ENCODE measurements around the gene SLC22A23.

Gene SLC22A23

DNA sequence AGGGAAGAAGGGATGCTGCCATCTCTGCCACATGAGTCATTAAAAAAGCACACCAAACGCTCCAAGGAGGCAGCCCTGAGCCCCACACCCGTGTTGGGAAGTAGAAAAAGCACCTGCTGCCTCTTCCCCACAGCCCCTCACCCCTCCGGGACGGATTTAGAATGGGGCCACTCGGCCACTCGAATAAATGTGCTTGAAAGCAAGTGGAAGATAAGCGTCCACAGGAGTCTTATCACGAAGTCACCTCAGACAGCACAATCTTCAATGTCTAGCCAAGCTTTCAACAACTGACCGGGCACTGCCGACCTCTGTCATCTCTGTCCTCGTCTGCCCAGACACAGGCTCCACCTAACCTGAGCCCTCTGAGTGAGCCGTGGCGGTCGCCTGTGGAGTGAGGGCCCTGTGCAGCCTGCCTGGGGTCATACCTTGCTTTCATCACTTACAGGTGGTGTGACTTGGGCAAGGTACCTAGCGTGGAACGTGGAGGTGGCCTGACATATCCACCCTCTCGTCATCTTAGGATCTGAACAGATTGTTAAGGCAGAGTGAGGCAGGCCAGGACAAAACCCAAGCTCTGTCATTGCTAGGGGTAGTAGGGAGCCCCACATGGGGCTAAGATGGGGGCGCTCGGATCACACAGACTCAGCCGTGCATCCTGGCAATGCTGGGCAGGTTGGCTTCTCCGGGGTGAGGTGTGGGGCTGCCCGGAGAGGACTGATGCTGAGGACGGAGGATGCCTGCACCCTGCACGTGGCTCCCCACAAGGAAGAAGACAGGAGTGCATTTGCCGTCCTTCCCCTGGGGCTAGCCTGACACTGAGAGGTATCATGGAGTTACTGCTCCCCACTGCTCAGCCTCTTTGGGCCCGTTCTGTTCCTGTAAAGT lies 163.3 kb downstream of the SLC22A23 start:
- no peak for DNase-seq

DNA sequence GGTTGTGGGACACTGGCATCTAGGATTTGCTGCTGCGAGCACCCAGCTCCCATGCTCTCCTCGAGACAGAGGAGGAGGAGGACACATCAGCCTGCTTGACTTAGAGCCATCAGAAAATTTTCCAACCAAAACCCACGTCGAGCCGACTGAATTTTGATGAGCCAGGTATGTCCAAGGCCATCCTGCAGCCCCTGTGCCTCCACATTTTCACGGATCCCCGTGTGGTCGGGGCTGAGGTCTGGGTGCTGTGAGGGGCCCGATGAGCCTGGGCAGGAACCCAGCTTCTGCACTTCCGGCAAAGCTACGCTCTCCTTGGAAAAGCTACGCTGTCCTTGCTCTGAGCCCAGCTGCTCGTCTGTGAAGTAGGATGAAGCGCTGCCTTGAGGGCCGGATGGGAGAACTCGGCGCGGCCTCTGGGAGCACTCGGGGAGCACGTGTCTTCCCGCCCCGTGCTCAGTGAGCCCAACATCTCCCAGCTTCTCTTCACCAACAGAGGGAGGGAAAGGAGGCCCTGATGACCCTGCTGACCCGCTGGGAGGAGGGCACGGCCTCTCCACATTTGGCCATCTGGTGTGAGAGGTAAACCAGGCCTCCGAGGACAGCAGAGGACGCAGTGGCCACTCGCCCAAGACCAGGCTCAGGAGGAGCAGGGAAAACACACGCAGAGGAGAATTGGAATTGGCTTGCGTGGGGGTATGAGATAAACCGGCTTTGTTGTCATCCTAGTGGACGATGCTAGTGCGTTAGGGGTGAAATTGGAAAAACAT lies 164.2 kb downstream of the SLC22A23 start:
- DNase-seq, result no peak

DNA sequence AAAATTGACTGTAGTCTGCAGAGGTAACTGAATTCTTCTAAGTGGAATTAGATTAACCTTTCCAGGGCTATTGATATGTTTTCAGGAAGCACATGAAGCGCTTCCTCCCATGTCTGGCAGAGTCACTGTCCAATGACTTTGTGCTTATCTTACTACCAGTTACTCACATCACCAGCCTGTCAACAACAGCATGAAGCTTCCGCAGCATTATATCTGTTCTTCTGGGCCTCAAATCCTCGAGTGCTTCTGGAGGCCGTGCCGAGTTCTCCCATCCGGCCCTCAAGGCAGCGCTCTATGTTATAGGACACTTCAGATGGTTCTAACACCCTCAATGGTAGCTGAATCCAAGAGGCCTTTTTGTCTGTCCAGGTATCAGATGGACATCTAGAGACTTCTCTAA lies 164.9 kb downstream of the SLC22A23 start:
- no peak for DNase-seq

DNA sequence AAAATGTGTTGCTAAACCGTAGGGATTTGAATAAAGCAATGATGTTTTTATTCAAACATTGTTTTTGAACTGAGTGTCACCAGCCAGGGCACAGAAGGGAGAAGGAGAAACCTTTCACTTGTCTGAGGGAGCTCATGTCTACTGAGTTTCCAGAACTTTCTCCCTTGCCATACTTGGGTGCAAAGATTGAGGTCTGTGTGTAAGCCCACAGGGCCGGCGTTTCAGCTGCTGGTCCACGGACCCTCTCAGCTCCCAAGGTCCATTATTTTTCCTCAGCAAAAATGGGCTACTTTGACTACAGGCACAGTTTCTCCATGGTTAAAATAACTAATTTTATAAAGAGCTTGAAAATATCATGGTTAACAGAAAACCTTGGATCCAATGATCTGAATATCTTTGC lies 165.5 kb downstream of the SLC22A23 start:
- no peak for DNase-seq

DNA sequence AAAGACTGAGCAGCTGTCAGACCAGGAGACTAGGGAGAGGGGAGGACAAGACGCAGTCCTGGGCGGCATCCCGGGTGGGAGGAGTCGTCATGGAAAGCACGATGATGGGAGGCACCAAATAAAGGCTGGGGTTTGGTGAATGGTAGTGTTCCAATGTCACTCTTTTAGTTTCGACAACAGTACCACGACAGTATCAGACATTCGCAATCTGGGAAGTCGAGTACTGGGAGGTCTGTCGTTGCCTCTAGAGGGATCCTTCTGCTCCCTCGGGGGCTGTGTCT lies 166.0 kb downstream of the SLC22A23 start:
- DNase-seq, result no peak

DNA sequence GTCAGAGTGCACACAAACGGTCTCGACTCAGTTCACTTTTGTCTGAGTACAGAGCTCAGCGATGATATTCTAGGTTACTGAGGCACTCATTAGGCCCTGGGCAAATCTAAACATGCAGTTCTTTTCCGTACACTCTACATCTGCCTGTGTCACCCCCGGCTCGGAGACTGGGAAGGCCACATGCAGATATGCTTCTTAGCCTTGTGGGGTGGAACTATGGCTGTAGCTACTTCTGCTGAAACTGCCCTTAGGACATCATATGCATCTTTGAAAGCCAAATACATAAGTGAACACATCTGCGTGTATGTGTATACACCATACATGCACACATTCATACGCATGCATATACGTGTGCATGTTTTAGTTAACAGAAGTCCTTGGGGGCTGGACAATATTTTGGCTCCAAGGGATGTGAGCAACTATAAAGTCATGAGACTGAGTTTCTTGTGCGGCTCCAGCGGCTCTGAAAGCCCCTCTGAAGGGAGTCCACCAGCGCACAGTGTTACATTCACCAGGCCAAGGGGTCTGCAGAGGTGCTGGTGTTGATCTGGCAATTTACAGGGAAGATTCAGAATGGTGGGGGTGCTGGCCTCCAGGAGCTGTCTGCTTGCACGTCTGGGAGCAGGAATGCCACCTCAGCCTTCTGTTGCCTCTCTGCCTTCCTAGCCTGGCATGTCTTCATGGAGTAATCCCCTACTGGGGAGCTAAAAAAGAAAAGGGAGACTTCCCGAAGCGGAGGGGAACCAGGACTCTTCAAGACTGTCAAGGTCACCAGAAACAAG lies 166.5 kb downstream of the SLC22A23 start:
- DNase-seq, result no peak

DNA sequence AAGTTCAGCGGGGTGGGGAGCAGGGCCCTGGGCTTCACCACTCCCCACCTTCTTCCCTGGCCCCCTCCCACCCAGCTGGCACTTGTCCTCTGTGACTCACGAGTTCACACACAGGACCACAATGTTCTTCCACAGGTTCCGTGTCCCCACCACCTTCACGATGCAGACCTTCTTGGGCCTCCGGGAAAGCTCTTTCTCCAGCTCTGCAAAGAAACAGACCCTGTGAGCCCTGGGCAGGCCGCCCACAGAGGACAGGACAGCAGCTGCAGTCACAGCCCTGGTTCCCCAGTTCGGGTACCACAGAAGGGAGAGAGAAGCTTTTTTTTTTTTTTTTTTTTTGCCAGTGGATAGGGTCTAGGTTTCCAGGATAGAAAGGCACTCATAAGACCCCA lies 167.2 kb downstream of the SLC22A23 start:
- DNase-seq, result no peak

DNA sequence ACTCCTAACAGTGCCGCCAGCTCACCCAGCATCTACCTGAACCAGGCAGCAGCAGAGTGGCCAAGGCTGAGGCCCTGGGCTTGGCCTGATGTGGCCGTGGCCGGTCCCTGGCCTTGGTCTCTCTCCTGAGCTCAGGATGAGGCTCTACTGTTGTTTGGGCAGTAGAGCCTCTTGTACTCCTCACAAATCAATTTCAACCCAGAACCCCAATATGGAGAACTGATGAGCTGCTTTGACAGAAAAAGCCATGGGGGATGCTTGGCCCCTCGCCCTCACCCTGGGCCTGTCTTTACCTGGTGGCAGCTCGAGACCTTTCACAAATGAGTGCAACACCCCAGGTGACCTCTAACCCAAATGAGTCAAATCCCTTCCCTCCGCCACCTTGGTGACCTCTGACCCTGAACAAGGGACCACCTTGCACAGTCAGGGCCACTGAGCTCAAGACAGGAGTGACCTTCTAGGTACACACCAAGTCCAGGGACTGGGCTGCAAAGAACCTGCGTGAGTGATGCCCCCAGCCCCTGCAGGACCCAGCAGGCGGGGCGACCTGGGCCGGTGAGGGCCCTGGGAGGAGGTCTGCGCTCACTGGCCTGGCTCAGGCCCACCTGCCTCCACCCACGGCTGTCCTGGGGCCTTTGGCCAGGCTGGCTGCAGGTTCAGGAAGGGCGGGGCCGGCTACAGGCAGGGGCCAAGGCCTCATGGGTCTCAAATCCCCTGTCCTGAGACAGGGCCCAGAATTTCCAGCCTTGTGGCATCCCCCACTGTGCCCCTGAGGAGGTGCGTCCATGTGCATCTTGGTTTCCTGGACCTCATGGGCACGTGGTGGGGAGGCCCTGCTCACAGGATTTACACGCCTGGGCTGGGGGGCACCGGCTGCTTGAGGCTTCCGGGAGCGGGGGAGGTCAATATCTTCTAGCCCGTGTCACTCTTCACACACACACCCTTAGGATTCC lies 167.9 kb downstream of the SLC22A23 start:
- no peak for DNase-seq

DNA sequence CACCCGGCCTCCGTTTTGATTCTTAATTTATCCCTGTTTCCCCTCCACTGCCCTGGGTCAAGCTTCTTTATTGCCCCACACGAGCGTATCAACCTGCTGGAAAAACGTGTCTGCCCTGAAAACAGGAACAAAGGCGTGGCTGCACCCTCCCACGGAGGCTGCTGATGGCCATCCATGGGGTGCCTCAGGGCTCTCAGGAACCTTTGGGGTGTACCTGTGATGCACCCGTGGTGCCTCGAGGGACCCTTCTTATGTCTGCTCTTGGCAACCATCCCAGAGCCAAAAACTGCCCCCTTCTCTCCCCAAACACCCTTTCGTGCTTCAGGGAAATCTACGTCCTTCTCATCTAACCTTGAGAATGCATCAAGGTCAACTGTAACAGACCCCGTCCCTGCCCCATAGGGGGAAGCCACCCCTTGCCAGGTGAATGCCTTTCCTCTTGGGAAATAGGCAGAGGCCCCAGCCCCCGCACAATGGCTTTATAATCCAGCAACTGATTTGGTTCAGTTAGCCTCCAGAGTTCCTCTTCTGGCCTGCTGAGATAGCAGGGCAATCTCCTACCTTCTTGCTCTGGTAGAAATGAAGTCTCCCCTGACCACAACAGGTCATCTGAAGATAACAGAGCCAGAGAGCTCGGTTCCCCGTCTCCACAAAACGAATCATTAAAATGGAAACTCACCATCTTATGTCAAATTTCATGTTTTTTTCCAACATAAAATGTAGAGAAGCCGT lies 168.7 kb downstream of the SLC22A23 start:
- no peak for DNase-seq

DNA sequence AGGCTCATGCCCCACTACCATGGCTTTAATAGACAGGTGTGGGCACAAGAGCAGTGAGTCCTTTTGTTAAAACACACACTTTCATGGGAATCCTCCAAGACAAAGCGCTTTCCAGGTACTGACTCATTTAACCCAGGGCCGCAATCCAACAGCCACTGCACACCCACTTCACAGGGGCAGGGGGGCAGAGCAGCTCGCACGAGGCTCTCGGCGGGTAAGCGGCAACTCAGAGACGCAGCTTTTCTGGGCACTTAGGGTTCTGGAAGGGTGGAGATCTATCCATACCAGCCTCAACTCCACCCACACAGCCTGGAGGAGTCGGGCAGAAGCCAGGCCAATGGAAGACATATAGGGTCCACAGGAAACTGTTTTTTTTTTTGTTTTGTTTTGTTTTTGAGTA lies 169.5 kb downstream of the SLC22A23 start:
- no peak for DNase-seq

DNA sequence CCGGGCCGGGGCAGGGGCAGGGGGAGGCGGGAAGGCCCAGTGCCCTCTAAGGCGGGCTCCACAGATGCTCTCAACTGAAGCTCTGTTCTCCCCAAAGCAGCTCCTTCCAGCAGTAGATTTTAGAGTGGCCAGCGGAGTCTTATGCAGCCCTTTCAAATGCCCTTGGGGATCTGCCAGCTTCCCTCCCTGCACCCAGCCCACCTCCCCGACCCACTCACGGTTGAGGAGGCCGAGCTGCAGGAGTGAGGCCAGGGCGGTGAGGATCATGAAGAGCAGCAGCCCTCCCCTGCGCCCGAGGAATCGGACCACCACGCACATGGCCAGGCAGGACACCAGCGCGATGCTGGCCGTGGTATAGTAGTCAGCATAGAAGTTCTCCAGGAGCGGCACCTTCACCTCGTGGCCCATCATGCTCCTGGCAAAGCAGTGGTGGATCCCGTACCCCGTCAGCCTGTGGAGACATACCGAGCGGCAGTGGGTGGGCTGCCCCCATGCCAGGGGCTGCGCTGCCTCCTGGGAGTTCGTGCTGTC lies 170.1 kb downstream of the SLC22A23 start:
- no peak for DNase-seq

DNA sequence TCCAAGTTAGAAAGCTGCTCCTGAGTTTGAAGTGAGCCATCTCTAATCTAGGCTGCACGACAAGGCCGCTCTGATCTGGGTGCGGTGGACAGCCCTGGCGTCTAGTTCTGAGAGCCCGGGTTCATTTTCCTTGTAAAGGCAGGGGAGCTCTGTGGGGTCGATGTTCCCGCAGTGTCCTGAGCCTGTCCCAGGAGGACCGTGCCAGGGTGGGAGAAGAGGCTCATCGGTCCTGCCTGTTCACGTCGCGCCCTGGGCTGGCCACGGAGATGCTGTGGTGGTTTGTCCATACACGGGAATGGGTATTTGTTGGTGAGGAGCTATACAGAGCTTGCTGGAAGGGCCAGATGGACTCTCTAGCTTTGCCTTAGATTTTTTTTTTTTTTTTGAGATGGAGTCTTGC lies 171.1 kb downstream of the SLC22A23 start:
- no peak for DNase-seq

DNA sequence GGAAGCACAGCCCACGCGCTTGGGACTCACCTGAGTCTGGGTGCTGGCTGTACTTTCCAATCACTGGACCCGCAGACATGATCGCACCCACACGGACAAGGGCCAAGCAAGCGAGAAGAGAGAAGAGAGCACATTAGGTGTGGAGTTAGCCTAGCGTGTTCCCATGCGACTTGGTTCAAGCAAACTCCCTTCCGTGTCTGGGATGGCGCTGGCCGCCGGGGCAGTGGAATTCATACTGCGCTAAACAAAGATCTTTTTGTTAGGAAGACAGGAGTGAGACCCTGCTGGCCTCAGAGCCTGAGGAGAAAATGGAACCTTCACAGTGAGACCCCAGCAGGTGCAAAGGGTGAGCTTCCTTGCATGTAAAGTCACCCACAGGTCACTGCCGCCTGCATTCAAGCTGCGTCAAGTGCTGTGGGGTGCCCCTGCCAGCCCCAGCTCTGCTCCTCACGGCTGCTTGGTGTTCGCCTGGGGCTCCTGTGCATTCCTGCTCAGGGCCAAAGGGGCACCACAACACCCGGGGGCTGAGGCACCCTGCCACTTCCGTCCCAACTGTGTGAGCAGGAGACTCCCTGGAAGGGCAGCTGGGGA lies 171.7 kb downstream of the SLC22A23 start:
- no peak for DNase-seq

DNA sequence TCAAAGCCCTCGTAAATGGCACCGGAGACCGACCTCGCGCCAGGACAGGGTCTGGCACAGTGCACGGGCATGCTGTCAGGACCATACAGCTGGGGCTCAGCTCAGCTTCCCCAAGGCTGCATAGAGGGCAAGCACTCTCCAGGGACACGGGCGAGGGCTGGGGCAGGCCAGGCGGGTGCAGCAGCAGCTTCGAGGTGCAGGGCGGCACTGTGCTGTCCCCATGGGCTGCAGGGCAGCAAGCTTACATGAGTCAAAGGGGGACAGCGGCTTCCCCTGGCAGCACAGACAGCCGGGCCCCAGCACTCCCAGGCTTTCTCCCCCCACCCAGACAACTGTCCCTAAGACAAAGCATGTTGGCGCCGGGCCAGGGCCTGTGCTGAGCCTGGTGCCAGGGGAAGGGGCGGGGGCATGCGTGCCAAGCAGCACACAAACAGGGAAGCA lies 172.4 kb downstream of the SLC22A23 start:
- DNase-seq, result no peak

DNA sequence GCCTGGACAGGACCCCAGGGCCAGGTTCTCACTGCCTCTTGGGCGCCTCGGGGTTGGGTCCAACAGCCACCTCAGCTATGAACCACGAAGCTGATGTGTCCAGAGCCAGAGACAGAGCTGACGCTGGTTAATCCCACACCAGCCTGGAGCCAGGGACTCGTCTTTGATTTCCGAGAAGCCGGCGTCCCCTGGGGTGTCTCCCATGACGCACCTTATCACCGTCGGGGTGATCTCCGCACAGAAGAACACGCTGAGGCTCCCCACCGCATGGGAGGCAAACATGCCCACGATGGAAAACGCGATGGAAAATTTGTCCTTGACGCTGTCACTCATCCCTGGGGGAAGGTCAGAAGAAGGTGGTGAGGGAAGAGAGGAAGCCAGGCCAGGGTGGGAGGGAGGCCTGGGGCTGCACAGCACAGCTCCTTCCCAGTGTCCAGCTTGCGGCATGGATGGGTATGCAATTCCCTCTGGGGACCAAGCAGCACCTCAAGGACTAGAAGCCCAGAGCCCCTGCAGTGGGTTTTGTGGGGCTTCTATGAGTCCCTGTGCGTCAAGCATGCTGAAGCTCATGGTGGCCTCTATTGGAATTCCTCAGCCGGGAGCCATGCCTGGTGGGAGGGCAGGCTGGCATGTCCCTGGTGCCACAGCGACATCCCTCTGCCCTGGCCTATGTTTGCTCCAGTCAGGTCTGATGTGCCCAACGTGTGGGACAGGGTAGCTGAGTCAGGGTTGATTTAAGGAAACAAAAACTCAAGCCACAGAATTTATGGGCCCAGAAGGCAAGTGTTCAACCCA lies 173.0 kb downstream of the SLC22A23 start:
- no peak for DNase-seq

DNA sequence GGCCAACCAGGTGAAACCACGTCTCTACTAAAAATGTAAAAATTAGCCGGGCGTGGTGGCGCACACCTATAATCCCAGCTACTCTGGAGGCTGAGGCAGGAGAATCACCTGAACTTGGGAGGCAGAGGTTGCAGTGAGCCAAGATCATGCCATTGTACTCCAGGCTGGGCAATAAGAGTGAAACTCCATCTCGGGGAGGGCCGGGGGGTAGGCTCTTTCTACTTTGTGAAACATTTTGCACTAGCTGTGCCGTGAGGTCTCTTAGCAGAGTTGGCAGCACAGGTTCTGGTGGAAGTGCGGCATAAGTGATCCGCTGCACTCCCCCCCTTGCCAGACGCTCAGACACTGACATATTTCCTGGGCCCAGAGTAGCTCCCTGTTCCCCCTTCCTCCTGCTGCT lies 173.6 kb downstream of the SLC22A23 start:
- no peak for DNase-seq

DNA sequence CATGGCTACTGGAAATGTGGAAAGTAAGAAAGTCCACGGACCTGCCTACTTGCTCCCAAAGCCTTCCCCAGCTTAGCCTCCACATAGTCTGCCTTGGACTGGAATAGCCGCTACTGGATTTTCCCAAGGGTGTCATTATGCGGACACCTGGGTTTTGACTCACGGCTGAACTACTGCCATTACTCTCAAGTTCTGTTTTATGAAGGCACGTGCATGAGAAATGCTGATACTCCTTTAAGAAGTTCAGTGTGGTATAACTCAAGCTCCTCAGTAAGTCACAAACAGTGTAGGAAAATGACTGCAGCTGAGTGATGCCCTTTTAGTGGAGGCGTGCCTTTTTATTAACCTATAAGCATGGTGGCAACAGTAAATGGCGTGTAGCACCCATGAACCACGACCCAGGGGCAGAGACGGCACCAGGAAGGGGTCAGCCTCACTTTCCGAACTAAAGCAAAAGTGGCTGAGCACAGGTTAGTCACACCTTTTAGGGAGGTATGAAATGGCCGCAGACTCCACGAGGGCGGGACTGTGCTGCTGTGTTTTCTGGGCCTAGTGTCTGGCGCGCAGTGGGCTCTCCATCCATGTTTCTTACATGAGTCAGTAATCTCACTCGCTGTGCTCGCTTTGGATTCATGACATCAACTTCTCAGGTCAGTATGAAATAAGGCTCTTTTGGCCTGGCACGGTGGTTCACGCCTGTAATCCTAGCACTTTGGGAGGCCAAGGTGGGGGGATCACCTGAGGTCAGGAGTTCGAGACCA lies 174.2 kb downstream of the SLC22A23 start:
- DNase-seq, result no peak

DNA sequence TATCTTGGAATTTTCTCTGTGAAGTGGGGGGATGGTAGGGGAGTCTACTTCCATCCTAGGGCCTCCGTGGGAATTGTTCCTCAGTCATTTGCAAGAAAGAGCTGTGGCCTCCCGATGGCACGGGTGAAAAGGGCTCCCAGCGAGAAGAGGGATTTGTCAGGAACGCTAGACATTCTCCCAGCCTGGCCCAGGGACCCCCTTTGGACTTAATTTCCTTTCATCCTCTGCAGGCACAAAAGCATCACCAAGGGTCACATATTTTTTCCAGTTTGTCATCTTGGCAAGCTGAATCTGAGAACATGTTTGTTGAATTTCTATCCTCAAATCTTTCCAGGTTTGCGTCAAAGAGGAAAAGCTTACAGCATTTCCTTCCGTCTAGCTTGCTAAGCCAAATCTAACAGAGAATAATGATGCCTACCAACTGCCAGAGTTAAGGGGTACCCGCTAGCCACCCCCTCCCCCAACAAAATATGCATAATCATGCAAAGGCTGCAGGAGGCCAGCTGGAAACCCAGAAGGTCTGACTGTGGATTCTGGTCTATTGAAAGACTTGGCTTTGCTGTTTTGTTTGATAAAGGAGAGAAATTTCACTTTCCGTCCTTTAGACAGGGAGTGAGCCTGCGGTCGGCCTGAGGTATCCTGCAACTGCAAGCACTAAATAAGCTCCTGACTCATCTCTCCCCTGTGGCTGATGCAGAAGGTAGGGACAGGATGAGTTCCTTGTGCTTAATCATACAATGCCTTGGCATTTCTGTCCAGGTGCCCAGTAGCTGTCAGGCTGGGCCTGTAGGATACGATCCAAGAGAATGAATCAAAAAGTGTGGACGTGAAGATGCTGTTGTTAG lies 175.0 kb downstream of the SLC22A23 start:
- no peak for DNase-seq

Measured in NCI-H1930 (cell line).